Dedifferentiated amniotic fluid mesenchymal stem cell (primary cell): Measurements from ENCODE around the gene COL27A1.
"Not testable (repeated sequence)": the region's sequence is repeated elsewhere in the genome, so short reads cannot be mapped to it uniquely, and the experiment has no call there.

ENCODE experiments used
- DNase-seq: peaks from one replicate; pipeline ENCODE4 v3.0.0-alpha.2; 2016; ENCODE audit errors: extremely low spot score

Gene COL27A1

DNA sequence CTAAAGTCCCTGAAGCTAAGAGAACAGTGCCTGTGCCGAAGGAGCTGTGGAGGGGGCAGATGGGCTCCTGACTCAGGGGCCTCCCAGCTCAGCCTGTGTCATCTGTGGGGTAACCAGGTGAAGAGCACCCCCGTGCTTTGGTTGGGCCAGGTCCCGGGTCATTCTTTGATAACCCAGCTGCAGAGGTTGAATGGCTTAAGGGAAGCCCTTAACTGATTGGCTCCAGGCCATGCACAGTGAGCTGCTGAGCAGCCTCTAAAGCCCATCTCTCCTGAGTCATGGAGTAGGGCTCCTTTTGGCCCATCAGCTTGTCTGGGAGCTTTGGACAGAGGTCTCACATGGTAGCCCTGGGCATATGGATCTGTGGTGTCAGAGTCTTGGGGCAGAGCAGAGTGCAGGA is 28.7 kb downstream of the COL27A1 start:
- no peak for DNase-seq

DNA sequence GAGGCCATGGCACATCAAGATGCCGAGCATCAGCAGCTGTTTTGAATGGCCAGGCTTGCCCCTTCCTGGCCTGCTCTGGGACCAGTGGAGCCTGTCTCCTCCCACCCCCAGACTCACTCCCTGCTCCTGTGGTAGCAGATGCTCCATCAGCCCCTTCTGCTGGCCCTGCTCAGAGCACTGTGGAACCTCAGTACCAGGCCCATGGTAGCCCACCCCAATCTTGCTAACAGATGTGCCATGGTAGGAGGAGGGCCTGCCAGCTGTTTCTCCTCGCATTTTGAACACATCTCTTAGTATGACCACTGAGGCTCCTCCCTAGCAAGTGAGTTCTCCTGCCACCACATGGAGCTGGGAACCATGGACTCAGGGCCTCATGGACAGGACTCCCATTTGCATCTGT is 29.5 kb downstream of the COL27A1 start:
- no peak for DNase-seq

DNA sequence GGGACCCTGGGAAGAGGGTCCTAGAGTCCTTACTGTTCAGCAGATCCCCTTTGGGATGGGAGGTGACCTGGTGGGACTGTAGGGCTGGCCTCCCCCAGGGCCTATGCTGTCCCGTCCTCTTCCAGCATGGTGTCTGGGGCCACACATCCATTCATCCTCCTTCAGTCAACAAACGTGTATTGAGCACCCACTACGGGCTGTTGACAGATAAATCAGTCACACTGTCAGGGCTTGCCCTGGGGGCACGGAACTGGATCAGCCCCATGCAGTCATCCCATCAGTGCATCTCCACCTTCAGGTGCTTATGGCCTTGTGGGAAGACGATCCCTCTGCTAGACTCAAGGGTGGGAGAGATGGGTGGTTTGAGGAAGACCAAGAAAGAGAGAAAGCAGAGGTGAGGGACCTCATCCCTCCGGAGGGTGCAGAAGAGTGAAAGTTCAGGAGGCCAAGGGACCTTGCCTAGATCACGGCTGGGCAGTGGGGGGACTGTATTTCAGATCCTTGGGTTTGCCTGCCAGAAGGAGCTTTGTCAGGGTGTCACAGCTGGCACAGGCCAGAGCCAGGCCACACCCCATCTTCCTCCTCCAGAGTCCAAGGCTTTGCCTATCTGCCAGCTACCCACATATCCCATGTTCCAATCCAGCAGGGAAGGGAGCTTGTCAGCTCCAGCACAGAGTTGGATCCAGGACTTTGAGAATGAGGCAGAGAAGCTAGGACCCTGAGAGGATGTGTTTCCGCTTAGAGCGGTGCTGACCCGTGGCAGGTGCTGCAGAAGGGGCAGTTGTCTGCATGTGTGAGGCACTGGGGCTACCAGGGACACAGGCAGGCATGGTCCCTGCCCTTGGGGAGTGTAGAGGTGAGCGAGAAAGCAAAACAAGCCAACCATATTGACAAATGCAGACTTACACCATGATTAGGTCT is 30.5 kb downstream of the COL27A1 start:
- DNase-seq: no peak

DNA sequence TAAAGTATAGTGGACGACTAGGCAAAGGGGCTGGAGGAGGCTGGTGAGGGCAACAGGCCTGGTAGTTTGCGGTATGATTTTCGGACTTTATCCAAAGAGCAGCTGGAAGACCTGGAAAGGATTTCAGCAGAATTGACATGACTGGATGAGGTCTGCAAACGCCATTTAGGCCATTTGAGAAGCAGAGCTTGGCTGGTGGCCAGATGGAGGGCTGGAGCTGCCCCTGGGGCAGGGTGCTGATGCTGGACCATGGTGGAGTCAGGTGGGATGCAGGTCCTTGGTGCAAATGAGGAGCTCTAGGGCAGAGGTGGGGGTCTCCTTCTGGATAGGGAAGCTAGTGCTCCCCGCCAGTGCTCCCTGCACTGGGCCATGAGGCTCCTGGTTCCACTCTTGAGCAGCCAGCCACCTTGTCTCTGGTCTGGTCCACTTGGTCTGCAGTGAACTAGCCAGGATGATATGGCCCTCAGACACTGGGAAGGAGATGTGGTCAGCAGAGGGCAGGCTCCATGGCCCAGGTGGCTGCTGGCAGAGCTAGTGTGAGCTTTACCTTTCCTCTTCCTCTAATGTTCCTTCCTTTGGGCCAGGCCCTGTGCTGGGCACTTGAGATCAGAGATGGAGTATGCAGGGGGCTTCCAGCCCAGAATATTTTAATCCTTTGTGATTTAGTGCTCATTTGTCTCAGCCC is 31.4 kb downstream of the COL27A1 start:
- no peak for DNase-seq

DNA sequence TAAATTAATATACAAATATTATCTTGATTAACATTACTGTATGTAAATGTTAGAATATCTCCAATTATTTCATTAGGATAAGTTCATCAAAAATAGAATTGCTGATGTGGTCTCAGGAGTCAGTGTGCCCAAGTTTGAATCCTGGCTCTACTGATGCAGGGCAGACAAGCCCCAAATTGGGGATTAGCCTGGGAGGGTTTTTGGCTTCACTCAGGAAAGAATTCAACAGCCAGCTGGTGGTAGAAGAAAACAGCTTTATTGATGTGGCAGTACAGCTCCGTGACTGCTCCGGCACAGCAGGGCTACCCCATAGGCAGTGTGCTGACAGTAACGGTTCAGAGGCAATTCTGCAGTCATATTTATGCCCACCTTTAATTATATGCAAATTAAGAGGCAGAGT is 32.5 kb downstream of the COL27A1 start:
- no peak for DNase-seq

DNA sequence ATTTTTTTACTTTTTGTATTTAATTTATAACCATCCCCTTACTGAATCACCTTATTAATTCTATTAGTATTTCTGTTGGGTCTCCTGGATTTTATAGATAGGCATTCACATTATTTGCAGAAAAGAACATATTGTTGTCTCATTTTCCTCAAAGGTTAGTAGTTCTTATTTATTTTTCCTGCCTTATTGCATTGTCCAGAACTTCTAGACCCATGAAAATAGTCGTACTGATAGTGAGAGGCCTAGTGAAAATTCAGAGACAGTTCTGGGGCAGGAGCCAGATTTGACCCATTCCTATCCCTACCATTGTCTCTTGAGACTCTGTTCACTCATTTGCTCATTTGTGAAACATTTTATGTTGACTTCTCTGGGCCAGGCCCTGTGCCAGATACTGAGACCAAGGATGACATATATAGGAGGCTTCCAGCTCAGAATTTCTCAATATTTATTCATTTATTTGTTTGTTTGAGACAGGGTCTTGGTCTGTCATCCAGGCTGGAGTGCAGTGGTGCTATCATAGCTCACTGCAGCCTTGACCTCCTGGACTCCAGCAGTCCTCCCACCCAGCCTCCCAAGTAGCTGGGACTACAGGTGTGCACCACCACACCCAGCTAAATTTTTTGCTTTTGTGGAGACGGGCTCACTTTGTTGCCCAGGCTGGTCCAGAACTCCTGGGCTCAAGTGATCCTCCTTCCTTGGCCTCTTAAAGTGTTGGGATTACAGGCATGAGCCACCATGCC is 34.7 kb downstream of the COL27A1 start:
- no peak for DNase-seq

DNA sequence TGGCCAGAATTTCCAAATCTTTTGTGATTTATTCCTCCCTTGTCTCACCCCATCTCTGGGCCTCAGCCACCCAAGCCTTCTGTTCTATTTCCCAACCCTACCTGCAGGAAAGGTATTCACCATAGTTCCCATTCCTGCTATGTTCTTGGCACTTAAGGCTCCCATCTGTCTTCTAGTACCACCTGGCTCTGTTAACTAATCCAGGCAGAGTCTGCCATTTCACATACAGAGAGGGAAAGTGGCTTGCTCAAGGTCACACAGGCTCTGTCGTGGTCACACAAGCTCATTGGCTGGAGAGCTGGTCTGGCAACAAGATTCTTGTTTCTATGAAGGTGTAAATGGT is 35.2 kb downstream of the COL27A1 start:
- no peak for DNase-seq

DNA sequence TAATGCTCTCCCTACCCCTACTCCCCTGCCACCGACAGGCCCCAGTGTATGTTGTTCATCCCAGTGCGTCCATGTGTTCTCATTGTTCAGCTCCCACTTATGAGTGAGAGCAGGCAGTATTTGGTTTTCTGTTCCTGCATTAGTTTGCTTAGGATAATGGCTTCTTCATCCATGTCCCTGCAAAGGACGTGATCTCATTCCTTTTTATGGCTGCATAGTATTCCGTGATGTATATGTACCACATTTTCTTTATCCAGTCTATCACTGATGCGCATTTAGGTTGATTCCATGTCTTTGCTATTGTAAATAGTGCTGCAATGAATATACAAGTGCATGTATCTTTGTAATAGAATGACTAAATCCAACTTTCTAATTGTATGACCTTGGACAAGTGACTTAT is 36.1 kb downstream of the COL27A1 start:
- not testable (repeated sequence) for DNase-seq

DNA sequence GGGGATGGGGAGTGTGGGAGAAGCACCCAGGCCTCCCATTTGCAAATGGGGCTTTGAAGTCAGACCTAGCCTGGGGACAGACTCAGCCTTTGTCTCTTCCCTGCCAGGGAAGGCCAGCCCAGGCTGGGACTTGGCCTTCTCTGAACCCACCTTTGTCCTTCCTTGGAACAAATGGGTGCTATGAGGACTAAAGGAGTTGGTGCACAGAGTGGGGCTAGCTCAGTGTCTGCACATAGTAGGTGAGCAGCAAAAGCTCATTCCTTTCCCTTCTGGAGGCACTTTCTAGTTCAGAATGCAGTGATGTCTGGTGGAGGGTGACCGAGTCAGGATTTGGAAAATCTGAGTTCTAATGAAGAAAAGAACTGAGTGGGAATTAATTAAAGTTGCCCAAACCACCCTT is 37.2 kb downstream of the COL27A1 start:
- no peak for DNase-seq

DNA sequence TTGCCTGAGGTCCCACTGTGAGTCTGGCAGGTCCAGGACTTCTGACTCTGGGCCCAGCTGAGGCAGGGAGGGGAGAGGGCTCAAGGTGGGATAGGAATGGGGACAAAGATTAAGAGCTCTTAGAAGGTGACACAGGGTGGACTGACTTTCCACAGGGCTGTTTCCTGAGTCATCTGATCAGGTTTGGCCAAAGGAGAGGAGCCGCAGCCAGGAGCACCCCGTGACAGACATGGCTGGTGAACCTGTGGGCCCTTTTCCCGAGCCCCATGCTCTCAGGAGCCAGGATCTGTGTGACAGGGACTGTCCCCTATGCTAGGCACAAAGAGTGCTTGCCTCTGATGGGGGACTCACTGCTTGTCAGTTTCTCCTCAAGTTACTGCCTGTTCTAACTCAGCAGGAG is 37.8 kb downstream of the COL27A1 start:
- no peak for DNase-seq

DNA sequence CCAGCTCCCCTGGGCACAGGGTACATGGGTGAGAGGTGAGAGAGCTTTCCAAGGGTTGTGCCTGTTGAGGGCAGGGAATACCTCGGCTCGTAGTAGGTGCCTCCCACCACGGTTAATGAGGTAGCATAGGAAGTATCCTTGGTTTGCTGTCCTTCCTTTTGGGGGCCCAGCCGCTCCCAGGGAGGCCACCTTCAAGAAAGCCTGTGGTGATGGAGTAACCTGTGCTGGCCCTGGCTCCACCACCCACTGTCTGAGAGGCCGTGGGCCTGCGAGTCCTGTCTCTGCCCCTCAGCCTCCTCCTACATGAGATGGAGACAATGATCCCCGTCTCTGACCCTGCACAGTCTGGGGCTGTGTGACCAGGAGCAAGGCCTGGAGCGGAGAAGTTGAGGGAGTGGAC is 40.8 kb downstream of the COL27A1 start:
- DNase-seq: no peak

DNA sequence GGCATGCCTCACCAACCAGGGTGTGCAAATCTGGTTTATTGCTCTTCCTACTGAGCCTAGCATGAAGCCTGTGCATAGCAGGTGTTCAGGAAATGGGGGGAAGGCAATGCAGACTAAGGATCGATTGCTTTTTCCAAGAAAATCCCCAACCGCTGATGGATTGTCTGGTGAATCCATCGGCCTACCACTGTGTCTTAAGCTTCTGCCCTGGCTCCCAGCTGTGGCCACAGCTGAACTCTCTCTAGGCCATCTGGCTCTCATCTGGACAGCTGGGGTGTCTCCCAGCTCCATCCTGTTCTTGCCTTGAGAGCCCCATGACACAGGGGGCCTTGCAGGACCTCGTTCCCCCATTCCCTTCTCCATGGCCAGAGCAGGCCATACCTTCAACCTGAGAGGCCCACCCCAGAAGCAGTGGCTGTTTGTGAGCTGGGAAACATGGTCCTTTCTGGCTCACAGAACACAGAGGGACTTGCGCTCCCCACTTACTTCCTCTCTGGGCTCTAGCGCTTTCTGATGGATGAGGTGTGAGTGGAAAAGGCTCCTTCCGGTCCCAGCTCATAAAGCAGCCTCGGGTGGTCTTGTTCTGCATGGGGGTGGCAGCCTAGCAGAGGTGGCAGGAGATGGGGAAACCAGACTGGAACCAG is 41.8 kb downstream of the COL27A1 start:
- no peak for DNase-seq

DNA sequence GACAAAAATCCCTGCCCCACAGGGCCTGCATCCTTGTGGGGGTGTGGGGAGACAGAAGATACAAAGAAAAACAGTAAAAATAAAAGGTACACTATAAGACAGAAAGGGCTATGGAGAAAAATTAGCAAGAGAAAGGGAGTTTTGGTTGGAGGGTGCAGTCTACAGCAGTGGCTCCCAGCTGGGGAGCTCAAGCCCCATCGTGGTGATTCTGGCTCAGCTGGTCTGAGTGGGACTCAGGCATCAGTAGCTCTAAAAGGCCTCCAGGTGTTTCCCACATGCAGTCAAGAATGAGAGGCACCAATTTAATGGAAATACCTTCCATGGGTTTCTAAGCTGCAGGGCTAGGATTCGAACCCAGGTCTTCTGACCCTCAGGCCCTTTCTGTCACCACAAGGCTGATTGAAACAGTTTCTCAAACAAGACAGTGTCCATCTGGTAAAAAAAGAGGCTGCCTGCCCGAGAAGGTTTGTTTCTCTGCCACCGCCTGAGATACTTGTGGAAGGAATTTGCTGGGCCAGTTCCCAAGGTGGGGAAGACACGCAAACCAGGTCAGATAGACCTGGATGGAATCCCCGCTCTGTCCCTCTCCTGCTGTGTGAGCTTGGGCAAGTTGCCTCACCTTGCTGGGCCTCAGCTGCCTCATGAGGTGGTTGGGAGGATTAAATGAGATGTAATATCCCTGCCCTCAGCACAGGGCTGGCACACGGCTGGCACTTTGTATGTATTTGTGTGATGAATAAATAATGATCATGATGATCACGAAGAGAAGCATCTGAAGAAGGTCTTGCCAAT is 43.1 kb downstream of the COL27A1 start:
- no peak for DNase-seq

DNA sequence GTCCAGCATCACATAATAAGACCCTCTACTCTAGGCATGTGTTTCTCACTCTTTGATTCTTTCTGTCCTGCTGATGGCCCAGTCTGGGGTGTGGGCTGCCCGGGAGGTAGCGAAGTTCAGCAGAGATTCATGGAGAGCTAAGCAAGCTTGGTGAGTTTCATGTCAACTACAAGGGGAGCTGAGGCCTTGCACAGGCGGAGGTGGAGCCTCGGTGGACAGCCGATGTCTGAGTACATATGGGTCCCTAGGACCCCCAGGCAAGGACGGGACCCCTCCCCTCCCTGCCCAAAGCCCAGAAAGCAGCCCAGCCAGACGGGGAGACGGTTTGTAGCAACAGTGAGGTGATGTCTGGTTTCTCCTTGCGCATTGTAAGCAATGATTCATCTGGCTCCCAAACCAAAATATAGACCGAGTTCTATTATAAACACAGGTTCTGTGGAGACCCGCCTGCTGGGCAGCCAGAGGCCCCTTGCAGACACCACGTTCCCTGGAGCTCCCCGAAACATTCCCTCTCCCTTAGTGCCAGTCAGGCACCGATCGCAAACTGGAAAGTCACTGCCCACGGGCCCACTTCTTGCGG is 45.5 kb downstream of the COL27A1 start:
- DNase-seq: no peak

DNA sequence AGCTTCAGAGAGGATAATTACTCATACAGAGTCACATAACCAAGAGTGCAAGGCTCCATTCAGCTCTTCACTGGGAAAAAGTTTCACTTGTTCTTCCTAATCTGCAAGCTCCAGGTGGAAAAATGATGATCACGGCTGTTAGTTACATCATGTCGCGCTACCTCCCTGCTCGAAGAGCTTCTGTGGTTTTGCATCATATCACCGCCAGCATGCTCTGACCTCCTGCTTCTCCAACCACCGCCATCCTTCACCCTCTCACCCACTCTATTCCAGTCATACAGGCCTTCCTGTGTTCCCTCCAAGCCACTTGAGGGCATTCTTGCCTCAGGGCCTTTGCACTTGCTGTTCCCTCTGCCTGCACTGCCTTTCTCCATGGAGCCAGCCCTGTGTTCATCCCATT is 47.1 kb downstream of the COL27A1 start:
- no peak for DNase-seq

DNA sequence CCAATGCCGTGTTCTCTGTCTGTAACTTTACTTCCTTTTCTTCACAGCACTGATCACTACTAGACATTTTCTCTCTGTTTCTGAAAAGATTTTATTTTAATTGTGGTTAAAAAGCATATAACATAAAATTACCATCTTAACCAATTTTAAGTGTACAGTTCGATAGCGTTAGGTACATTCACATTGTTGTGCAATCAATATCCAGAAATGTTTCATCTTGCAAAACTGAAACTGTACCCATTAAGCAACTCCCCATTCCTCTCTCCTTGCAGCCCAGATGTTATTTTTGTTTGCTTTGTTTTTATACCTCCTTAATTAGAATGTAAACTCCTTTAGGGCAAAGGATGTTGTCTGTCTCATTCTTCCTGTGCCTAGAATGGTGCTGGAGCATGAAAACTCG is 47.5 kb downstream of the COL27A1 start:
- no peak for DNase-seq

DNA sequence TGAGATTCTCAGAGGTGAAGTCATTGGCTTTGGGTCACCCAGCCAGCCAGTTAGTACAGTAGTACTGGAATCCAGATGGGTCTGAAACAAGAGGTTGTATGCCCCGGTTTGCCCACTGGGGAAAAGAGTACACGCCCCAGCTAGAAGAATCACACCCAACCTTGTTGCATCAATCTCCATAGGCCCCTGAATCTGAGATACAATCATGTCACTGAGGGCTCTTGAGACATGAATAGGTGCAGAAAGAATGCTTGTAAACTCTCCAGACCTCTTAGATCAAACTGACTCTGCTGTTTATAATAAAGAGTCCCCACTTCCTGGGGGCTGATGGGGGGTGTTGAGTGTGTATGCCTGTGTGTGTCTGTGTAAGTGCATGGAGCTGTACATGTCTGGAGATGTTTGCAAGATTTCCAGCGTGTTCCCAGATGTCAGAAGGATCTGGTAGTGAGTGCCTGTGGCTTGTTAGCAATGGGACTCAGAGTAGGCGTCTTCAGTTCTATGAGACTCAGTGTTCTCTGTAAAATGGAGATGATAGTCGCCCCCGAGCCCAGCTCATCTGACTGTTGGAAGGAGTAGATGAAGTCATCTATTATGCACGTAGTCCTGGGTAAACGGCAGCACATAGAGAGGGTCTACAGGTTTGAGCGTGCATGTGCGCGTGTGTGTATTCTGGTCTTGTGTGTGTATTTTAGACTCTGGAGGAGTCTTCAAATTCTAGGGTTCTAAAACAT is 48.2 kb downstream of the COL27A1 start:
- DNase-seq: no peak

DNA sequence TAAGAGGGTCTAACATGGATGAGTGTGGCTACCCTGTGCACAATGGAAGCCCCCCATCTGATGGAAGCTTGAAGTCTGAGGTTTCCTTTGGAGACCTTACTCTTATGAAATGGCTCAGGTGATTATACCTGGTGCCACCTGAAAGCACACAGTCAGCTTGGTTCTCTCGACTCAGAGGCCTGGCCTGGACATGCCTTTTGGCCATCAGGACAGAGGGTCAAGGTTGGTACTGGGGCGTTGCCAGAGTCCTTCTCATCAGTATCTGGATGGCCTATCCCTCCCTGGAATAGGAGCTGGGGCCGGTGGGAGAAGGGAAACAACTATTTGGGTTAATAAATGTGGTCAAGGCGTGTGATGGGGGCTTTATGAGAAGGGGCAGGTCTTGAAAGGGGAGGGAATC is 48.9 kb downstream of the COL27A1 start:
- no peak for DNase-seq

DNA sequence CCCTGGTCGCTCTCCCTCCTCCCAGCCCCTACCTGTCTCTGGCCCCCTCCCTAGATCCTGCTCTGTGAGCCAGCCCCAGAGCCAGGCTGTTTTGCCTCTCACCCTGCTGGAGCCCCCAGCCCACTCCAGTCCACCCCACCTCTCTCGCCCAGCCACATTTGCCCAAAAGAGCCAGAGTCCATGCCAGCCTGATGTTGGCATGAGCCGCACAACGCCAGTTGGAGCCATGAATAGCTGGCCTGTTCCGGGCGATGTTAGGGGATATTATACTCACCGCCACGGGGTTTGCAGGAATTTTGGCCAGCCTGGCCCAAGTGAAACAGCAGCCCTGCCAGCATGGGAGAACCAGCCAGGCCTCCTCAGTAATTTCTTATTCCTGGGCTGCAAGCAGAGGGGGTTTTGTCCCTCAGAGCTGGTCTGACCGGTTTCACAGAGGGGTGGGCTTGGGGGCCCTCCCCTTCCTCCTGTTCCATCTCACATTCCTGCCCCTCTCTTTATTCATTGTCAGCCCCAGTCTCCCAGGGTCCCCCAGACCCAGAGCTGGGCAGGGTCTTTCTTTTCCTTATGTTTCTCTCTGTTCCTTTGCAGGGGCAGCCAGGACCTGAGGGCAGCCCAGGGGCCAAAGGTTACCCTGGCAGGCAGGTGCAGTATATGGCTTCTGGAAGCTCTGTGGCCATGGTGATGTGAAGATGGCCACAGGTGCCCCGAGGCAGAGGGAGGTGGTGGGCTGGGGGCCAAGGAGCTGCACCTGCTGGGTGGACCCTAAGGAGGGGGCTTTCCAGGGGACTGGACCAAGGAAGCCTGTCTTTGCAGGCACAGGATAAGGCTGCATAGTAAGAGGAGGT is 50.1 kb downstream of the COL27A1 start:
- no peak for DNase-seq
